C4-2B (cell line): ENCODE data around the gene GAA.

ENCODE experiments used
- CTCF ChIP-seq: fragments of 450-650 bp; conservative IDR thresholded peaks from 2 replicates; pipeline ENCODE4 v1.5.1; 2017; ENCODE audit warnings: mild to moderate bottlenecking
- ZFX ChIP-seq: fragments of 450-650 bp; IDR thresholded peaks from 2 replicates; pipeline ENCODE4 v1.6.1; 2017

GRCh38 chr17:80091376-80091775 is 10.0 kb upstream of the GAA start:
- TF ChIP-seq CTCF (no peak), ZFX (no peak)
